Mesenchymal stem cell (in vitro differentiated cells and primary cell): Measurements from ENCODE around the gene CATSPERD.

Experiments
- DNase-seq: peaks from one replicate; pipeline ENCODE4 v3.0.0-alpha.2; 2013
- H2AFZ ChIP-seq: one replicate; pipeline ENCODE4 v1.6.1; 2013; ENCODE audit warnings: low read depth, mild to moderate bottlenecking, control low read depth, inconsistent platforms, low read length, moderate library complexity
- H2AK5ac ChIP-seq: 2 replicates; pipeline ENCODE4 v1.6.1; 2013; ENCODE audit warnings: low read length, moderate library complexity, mild to moderate bottlenecking, inconsistent platforms; ENCODE audit not compliant: severe bottlenecking
- H2BK120ac ChIP-seq: one replicate; pipeline ENCODE4 v1.6.1; 2013; ENCODE audit warnings: low read depth, mild to moderate bottlenecking, inconsistent platforms, low read length, moderate library complexity
- H2BK12ac ChIP-seq, 2 experiments: one replicate each; pipeline ENCODE4 v1.6.1; 2013; ENCODE audit warnings: inconsistent platforms in 2 of 2, low read length in 2 of 2, mild to moderate bottlenecking in 2 of 2, moderate library complexity in 2 of 2, control low read depth in 1 of 2
- H2BK15ac ChIP-seq: one replicate; pipeline ENCODE4 v1.6.1; 2013; ENCODE audit warnings: mild to moderate bottlenecking, low read depth, inconsistent platforms; ENCODE audit not compliant: poor library complexity, severe bottlenecking
- H2BK5ac ChIP-seq: 2 replicates; pipeline ENCODE4 v1.6.1; 2013; ENCODE audit warnings: low read depth, mild to moderate bottlenecking, low read length, control low read depth, inconsistent platforms; ENCODE audit not compliant: poor library complexity, severe bottlenecking
- H3K14ac ChIP-seq, 2 experiments: one replicate each; pipeline ENCODE4 v1.6.1; 2013; ENCODE audit warnings: inconsistent platforms in 2 of 2, low read length in 2 of 2, control low read depth in 1 of 2, mild to moderate bottlenecking in 1 of 2, moderate library complexity in 1 of 2
- H3K18ac ChIP-seq, 2 experiments: one replicate each; pipeline ENCODE4 v1.6.1; 2013; ENCODE audit warnings: inconsistent platforms in 2 of 2, low read length in 2 of 2, control low read depth in 1 of 2, low read depth in 1 of 2, mild to moderate bottlenecking in 1 of 2
- H3K23ac ChIP-seq, 2 experiments: one replicate each; pipeline ENCODE4 v1.6.1; 2013; ENCODE audit warnings: inconsistent platforms in 2 of 2, low read length in 2 of 2, mild to moderate bottlenecking in 2 of 2, moderate library complexity in 2 of 2, control low read depth in 1 of 2
- H3K27ac ChIP-seq: 2 replicates; pipeline ENCODE4 v1.5.1; 2013; ENCODE audit warnings: mild to moderate bottlenecking, moderate library complexity, low read length, control low read depth, inconsistent platforms; ENCODE audit not compliant: poor library complexity, severe bottlenecking
- H3K27me3 ChIP-seq, 2 experiments: 2 replicates each; pipeline versions ENCODE4 v1.6.1 to v1.7.0; 2013; ENCODE audit warnings: low read length in 2 of 2, mild to moderate bottlenecking in 2 of 2, moderate library complexity in 2 of 2, control low read depth in 1 of 2, inconsistent platforms in 1 of 2; ENCODE audit not compliant: control insufficient read depth in 1 of 2, insufficient read depth in 1 of 2
- H3K36me3 ChIP-seq, 2 experiments: 2 replicates each; pipeline versions ENCODE4 v1.6.1 to v1.7.0; 2013; ENCODE audit warnings: low read length in 2 of 2, control low read depth in 1 of 2, inconsistent platforms in 1 of 2, low read depth in 1 of 2, mild to moderate bottlenecking in 1 of 2; ENCODE audit not compliant: insufficient read depth in 2 of 2, control insufficient read depth in 1 of 2
- H3K4ac ChIP-seq, 2 experiments: one replicate each; pipeline ENCODE4 v1.6.1; 2013; ENCODE audit warnings: inconsistent platforms in 2 of 2, low read length in 2 of 2, mild to moderate bottlenecking in 2 of 2, moderate library complexity in 2 of 2, control low read depth in 1 of 2, low read depth in 1 of 2
- H3K4me1 ChIP-seq: 2 replicates; pipeline ENCODE4 v1.6.1; 2013; ENCODE audit warnings: low read depth, low read length, control low read depth; ENCODE audit not compliant: control insufficient read depth, insufficient read depth
- H3K4me2 ChIP-seq: 2 replicates; pipeline ENCODE4 v1.6.1; 2013; ENCODE audit warnings: low read length, mild to moderate bottlenecking, inconsistent platforms; ENCODE audit not compliant: poor library complexity, severe bottlenecking
- H3K4me3 ChIP-seq, 2 experiments: 2 replicates each; pipeline versions ENCODE4 v1.5.1 to v1.7.0; 2013; ENCODE audit warnings: low read length in 2 of 2, mild to moderate bottlenecking in 2 of 2, control low read depth in 1 of 2, low read depth in 1 of 2; ENCODE audit not compliant: insufficient read depth in 1 of 2
- H3K79me1 ChIP-seq: replicated peaks from 2 replicates; pipeline ENCODE4 v1.6.1; 2013; ENCODE audit warnings: mild to moderate bottlenecking, control low read depth, low read length, inconsistent platforms; ENCODE audit not compliant: poor library complexity, severe bottlenecking
- H3K9ac ChIP-seq: 2 replicates; pipeline ENCODE4 v1.7.0; 2013; ENCODE audit warnings: mild to moderate bottlenecking, low read length, moderate library complexity
- H3K9me3 ChIP-seq: 2 replicates; pipeline ENCODE4 v1.7.0; 2013; ENCODE audit warnings: mild to moderate bottlenecking, low read length; ENCODE audit not compliant: control insufficient read depth
- H4K8ac ChIP-seq: one replicate; pipeline ENCODE4 v1.6.1; 2013; ENCODE audit warnings: inconsistent platforms, mild to moderate bottlenecking, low read length, moderate library complexity
- H4K91ac ChIP-seq: one replicate; pipeline ENCODE4 v1.6.1; 2013; ENCODE audit warnings: mild to moderate bottlenecking, low read length, inconsistent platforms
- WGBS: methylation state at CpG from one replicate; pipeline ENCODE4 v1.1.7; 2013; ENCODE audit warnings: mixed read lengths; 5-methylcytosine and 5-hydroxymethylcytosine counted together

The CATSPERD gene

DNA sequence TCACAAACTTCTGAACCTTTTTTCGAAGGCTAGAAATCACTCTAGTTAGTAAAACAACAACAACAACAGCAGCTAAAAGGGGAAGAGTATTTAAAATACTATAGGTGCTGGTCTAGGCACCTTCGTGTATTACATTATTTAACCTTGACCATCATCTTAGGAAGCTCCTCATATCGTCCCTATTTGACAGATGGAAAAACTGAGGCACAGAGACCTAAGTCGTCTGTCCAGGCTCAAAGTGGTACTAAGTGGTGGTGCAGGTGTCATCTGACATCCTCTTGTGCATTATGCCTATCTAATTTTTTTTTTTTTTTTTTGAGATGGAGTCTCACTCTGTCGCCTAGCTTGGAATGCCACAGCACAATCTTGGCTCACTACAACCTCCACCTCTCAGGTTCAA, 29.1 kb downstream of the CATSPERD start:
- Histone ChIP-seq H3K14ac (no peak overlapping the region), H3K27ac (no peak overlapping the region), H3K36me3 (no peaks in the 10 kb centered on the region), H3K4me1 (peaks cover 2% of the 10 kb centered on the region), H3K9ac (no peak overlapping the region), H2BK5ac (no peak overlapping the region), H2BK15ac (no peak overlapping the region), H2AK5ac (no peak overlapping the region), H2BK120ac (no peak overlapping the region), H3K4me2 (no peak overlapping the region), H3K79me1 (no peaks in the 10 kb centered on the region), H3K23ac (no peak overlapping the region), H3K4me3 (no peak overlapping the region), H3K27me3 (peaks cover 5 to 30% of the 10 kb centered on the region in 2 experiments), H3K18ac (no peak overlapping the region), H2AFZ (no peak overlapping the region), H4K91ac (no peak overlapping the region), H4K8ac (no peak overlapping the region), H3K9me3 (no peaks in the 10 kb centered on the region), H2BK12ac (no peak overlapping the region), H3K4ac (no peak overlapping the region)
- WGBS, result 100% methylated on average over 2 of the region's 5 CpGs
- DNase-seq, result no peak

- Histone ChIP-seq H3K18ac (no peak overlapping the region), H2BK15ac (no peak overlapping the region), H2AFZ (no peak overlapping the region), H4K8ac (no peak overlapping the region), H3K79me1 (no peaks in the 10 kb centered on the region), H3K4me2 (no peak overlapping the region), H3K27me3 (peaks cover 0 to 22% of the 10 kb centered on the region in 2 experiments), H3K14ac (no peak overlapping the region), H3K36me3 (no peaks in the 10 kb centered on the region), H2AK5ac (no peak overlapping the region), H3K9ac (no peak overlapping the region), H4K91ac (no peak overlapping the region), H3K23ac (no peak overlapping the region), H2BK5ac (no peak overlapping the region), H3K9me3 (no peaks in the 10 kb centered on the region), H2BK12ac (no peak overlapping the region), H3K4me1 (peaks cover 1% of the 10 kb centered on the region), H2BK120ac (no peak overlapping the region), H3K27ac (no peak overlapping the region), H3K4ac (no peak overlapping the region), H3K4me3 (no peak overlapping the region)
- 83% methylated on average over 6 of the region's 7 CpGs for WGBS
- DNase-seq, result no peak
Observed at GRCh38 chr19:5751709-5752108, 31.3 kb downstream of the CATSPERD start.

DNA sequence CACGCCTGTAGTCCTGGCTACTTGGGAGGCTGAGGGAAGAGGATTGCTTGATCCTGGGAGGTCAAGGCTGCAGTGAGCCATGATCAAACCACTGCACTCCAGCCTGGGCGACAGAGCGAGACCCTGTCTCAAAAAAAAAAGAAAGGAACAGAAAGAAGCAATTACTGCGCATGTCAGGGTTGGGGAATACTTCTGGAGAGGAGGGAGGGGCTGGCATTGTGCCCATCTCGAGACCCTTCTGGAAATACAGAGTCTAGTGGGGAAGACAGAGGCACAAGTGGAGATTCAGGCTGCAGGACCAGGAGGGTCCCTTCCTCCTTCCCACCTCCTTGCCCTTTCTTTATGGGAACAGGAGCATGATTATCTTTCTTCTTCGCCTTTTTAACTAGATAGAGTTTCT, 33.3 kb downstream of the CATSPERD start:
- Histone ChIP-seq H3K4me3 (no peak overlapping the region), H2BK12ac (no peak overlapping the region), H2BK120ac (no peak overlapping the region), H3K27me3 (peaks cover 0 to 17% of the 10 kb centered on the region in 2 experiments), H3K18ac (no peak overlapping the region), H2AFZ (no peak overlapping the region), H3K9me3 (no peaks in the 10 kb centered on the region), H2AK5ac (no peak overlapping the region), H3K4me1 (peaks cover 1% of the 10 kb centered on the region), H2BK5ac (no peak overlapping the region), H3K79me1 (no peaks in the 10 kb centered on the region), H3K9ac (no peak overlapping the region), H4K91ac (no peak overlapping the region), H3K36me3 (no peaks in the 10 kb centered on the region), H4K8ac (no peak overlapping the region), H2BK15ac (no peak overlapping the region), H3K4ac (no peak overlapping the region), H3K4me2 (no peak overlapping the region), H3K14ac (no peak overlapping the region), H3K27ac (no peak overlapping the region), H3K23ac (no peak overlapping the region)
- DNase-seq, result no peak
- WGBS, result 85% methylated on average over 6 of the region's 6 CpGs

DNA sequence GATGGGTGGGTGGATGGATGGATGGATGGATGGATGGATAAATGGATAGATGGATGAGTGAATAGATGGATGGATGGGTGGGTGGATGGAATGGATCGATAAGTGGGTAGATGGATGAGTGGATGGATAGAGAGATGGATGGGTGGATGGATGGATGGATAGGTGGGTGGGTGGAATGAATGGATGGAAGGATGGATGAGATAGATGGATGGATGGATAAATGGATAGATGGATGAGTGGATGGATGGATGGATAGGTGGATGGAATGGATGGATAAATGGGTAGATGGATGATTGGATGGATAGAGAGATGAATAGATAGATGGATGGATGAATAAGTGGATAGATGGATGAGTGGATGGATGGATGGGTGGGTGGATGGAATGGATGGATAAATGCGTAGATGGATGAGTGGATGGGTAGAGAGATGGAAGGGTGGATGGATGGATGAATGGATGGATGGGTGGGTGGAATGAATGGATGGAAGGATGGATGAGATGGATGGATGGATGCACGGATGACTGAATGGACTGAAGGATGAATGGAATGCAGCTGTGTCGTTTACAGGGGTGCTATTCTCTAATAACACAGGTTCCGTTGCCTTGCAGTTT, 42.3 kb downstream of the CATSPERD start:
- H2BK12ac ChIP-seq, result no peak overlapping the region
- WGBS, result 84% methylated on average over 5 of the region's 5 CpGs

More for the DNA sequence above, 42.3 kb downstream of the CATSPERD start:
- Histone ChIP-seq H2AFZ (no peak overlapping the region), H3K4ac (no peak overlapping the region), H3K9ac (no peak overlapping the region), H3K4me2 (no peak overlapping the region), H4K91ac (no peak overlapping the region), H3K79me1 (no peaks in the 10 kb centered on the region), H3K18ac (no peak overlapping the region), H3K23ac (no peak overlapping the region), H3K4me3 (no peak overlapping the region), H3K14ac (no peak overlapping the region), H3K4me1 (no peaks in the 10 kb centered on the region), H3K27ac (no peak overlapping the region), H4K8ac (no peak overlapping the region), H2BK5ac (no peak overlapping the region), H3K27me3 (peaks cover 0 to 4% of the 10 kb centered on the region in 2 experiments), H2AK5ac (no peak overlapping the region), H3K9me3 (peaks cover 3% of the 10 kb centered on the region), H3K36me3 (no peaks in the 10 kb centered on the region), H2BK120ac (no peak overlapping the region), H2BK15ac (no peak overlapping the region)
- no peak for DNase-seq
